ENCODE results near the gene HDAC1.
A peak's percentile ranks its signal among the peaks of the same experiment; 100 is the strongest.
"Not testable (repeated sequence)": the region's sequence is repeated elsewhere in the genome, so short reads cannot be mapped to it uniquely, and the experiment has no call there.

Gene HDAC1

DNA sequence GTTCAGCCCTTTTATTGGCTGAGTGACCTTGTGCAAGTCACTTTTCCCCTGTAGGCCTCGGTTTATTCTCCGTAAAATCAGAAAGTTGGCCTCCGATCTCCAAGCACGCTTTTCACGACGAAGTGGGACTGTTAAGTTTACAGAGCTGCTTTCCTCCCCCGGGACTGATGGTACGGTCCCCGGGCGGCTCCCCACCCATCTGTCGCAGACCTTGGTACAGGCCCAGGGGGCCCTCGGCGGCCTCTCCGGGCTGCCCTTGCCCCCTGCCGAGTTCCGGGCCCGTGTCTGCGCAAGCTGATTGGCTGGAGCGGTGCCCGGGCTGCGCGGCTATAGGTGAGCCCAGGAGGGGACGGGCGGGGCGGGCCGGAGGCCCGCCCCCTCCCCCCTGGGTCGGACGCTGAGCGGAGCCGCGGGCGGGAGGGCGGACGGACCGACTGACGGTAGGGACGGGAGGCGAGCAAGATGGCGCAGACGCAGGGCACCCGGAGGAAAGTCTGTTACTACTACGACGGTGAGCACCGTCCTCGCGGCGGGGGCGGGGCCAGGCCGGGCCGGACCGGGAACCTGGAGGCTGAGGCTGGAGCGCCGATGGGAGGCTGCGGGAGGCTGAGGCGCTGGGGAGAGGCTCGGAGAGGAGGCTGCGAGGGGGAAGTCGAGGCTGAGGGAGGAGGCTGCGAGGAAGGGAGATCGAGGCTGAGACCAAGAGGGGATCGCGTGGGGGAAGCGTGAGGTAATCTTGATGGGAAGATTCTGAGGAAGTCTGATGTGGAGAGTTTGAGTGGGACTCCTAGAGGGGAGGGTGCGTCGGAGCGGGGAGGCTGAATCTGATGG, at the start of gene HDAC1:
Gene HDAC1 (plus strand): TSS at position 376 of the 831 bp plus-strand sequence. CDS start 87 bp downstream, at position 463.
- peak; percentile 80 to 87 for DNase-seq

DNA sequence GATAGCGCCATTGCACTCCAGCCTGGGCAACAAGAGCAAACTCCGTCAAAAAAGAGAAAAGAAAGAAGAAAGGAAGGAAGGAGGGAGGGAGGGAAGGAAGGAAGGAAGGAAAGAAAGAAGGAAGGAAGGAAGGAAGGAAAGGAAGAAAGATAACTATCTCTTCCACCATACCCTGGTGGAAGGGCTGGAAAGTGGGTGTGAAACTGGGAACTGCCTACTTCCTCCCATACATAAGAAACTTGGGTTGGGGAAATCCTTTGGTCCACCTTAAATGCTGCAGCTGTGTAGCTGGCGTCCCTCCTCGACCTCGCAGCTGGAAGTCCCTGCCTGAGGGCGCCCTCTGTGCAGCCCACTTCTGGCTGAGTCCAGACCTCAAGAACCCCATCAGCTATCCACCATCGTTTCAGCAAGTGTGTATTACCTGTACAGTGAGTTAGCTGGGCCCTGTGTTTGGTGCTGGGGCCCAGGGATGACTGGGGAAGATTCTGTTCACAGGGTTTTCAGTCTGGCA, 49.5 kb upstream of the HDAC1 start:
- DNase-seq: no peak

DNA sequence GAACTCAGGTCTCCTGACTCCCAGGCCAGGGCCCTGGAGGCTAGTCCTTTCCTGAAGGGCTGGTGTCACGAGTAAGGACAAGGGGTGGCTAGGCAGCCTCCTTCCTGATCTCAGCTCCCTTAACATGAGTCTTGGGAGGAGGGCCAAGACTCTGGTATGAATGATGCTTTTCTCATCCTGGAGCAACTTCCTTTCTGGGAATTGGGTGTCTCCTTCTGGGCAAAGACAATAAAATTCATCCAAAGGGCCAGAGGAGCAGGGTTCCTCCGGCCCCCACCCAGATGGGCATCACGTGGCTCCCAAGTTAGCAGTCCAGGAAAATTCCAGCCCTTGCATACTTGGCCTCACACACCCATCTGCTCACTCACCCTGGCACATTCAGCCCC, 45.0 kb upstream of the HDAC1 start, which contains the start of gene FAM167B:
Gene FAM167B (plus strand): TSS at position 335 of the 386 bp plus-strand sequence. CDS start 200 bp downstream, outside the sequence.
- DNase-seq: no peak

- no peak for DNase-seq
Observed at GRCh38 chr1:32247452-32247851, 44.4 kb upstream of the HDAC1 start.

DNA sequence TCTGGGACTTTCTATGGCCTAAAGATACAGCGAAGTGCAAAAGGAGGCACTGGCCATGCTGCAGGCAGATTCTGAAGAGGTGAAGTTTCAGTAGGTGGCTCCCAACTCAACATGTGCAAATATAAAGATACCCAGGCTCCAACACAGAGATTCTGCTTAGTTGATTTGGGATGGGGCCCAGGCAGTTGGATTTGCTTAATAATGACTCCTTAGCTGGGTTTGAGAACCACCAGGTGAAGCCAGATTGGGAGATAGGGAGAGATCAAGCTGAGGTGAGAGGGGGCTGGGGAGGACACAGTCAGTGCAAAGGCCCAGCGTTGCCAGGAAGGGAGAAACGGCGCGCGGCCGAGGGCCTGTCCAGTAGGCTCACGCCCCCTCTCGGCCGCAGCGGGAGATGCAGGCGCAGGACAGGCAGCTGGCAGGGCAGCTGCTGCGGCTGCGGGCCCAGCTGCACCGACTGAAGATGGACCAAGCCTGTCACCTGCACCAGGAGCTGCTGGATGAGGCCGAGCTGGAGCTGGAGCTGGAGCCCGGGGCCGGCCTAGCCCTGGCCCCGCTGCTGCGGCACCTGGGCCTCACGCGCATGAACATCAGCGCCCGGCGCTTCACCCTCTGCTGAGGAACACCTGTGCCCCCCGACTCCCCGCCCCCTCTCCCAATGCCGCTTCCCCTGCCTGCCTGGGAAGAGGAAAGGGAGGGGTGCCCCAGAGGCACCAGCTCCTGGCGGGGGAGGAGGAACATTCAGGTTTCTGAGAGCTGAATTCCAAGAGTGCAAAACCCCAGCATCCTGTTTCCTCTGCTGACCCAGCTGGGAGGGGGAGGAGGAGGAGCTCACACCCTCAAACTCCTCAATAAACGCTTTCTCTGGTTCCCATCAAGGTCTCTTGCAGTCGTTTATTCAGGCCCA, 43.6 kb upstream of the HDAC1 start:
- DNase-seq: peak; percentile 55 to 73

DNA sequence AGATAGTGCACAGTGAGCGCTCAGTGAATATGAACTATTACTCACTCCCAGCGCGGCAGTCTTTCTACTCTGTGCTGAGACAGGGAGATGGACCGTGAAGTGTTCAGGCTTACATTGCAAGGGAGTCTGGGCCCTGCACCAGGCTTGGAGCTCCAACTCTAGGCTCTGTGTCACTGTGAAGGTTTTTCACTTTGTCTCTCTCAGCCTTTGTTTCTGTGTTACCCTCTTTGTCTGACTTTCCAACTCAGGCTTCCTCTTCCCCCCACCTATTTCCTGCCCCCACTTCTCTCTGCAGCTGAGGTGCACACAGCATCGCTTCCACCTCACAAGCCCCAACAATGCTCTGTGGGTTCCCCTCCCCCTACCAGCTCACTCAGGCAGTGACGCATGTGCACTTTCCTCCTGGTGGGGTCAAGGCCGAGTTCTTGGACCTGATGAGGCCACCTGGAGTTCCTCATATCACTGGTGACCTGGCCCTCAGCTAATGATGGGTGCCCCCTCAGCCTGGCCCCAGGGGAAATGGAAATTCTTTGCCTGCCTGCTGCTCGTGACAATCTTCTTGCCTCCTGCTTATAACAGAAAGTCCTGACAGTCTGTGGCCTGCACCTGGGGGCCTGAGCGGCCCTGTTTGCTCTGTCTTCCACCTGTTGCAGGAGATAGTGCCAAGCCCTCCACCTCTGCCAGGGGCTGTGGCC, 41.9 kb upstream of the HDAC1 start:
- DNase-seq: no peak

- DNase-seq: no peak
Observed at GRCh38 chr1:32250893-32251716, 40.8 kb upstream of the HDAC1 start, which contains the start of gene LCK. LCK (plus strand) TSS chr1:32251265; CDS start chr1:32274330, 23,065 bp downstream.

DNA sequence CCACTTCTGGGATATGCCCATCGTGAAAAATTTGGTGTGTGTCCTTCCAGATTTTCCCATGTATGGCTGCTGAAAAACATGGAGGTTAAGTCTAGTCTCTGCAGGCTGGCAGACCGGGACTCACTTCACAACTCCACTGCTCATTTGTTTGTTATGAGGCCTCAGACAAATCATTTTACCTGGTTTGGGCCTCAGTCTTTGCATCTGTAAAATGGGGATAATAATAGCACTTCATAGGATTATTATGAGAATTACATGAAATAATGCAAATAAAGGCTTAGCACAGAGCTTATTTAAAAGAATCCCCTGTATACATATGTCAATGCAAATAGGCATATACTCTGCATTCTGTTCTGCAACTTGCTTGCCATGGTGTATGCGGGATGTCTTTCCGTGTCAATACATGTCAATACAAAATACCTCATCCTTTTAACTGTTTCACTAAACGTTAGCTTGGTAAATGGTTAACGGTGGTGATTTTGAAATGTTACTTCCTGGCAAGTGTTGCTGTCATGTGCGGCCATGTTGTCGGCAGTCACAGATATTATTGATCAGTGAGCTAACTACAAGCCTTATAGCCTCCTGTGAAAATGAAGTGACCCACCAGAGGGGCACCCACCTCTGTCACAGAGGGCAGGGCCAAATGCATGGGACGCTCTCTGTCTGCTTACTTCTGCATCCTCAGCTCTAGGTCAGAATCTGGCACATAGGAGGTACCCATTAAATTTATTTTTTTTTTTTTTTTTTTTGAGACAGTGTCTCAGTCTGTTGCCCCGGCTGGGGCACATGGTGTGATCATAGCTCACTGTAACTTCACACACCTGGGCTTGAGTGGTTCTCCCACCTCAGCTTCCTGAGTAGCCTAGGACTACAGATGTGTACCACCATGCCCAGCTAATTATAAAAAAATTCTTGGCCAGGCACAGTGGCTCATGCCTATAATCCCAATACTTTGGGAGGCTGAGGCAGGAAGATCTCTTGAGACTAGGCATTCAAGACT, 36.5 kb upstream of the HDAC1 start:
- DNase-seq: no peak

GRCh38 chr1:32256473-32257226, 35.2 kb upstream of the HDAC1 start:
- DNase-seq: no peak

DNA sequence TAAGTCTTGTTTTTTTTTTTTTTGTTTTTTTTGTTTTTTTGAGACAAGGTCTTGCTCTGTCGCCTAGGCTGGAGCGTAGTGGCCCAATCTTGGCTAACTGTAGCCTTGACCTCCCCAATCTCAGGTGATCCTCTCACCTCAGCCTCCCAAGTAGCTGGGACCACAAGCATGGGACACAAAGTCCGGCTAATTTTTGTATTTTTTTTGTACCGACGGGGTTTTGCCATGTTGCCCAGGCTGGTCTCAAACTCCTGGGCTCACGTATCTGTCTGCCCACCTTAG, 34.7 kb upstream of the HDAC1 start:
- no peak for DNase-seq

GRCh38 chr1:32263236-32263593, 28.7 kb upstream of the HDAC1 start:
- DNase-seq: not testable (repeated sequence)

- no peak for DNase-seq
Observed at GRCh38 chr1:32263744-32264143, 28.1 kb upstream of the HDAC1 start.

GRCh38 chr1:32265846-32266245, 26.0 kb upstream of the HDAC1 start:
- no peak for DNase-seq

GRCh38 chr1:32266921-32267591, 24.8 kb upstream of the HDAC1 start:
- DNase-seq: no peak

DNA sequence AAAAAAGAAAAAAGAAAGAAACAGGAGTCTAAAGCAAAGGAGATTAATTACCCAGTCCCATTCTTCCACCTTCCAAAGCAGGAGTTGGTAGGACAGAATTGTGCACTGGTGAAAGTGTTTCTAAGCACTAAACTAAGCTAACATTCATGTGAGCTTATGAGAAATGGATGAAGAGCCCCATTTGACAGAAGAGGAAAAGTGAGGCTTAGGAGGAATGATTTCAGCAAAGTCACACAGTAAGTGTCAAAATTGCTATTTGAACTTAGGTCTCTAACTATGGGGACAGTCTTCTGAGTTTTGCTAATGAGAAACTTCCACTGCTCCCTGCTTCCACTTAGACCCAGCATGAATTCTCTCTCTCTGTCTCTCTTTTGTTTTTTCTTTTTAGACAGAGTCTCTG, 22.1 kb upstream of the HDAC1 start:
- DNase-seq: no peak

DNA sequence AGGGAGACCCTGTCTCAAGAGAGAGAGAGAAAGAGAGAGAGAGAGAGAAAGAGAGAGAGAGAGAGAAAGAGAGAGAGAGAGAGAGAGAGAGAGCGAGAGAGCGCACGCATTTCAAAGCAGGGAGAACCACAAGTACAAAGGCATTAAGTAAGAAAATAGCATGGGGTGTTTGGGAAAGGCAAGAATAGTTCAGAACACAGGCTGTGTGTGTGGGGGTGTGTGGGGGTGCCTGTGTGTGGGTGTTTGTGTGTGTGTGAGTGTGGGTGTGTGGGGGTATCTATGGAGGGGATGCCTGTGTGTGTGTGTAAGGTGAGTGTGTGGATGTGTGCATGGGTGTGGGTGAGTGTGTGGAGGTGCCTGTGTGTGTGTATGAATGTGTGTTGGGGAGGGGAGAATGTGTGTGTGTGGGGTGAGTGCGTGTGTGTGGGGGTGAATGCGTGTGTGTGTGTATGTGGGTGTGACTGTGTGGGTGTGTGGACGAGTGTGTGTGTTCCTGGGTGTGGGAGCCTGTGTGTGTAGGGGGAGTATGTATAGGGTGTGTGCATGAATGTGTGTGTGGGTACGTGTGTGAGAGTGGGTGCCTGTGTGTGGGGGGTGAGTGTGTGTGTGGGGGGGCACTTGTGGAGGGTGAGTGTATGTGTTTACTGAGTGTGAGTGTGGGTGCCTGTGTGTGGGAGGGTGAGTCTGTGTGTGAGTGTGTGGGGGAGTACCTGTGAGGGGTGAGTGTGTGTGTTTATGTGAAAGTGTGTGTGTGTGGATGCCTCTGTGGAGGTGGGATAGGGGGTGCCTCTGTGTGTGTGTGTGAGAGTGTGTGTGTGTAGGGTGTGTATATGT, 19.1 kb upstream of the HDAC1 start:
- no peak for DNase-seq

DNA sequence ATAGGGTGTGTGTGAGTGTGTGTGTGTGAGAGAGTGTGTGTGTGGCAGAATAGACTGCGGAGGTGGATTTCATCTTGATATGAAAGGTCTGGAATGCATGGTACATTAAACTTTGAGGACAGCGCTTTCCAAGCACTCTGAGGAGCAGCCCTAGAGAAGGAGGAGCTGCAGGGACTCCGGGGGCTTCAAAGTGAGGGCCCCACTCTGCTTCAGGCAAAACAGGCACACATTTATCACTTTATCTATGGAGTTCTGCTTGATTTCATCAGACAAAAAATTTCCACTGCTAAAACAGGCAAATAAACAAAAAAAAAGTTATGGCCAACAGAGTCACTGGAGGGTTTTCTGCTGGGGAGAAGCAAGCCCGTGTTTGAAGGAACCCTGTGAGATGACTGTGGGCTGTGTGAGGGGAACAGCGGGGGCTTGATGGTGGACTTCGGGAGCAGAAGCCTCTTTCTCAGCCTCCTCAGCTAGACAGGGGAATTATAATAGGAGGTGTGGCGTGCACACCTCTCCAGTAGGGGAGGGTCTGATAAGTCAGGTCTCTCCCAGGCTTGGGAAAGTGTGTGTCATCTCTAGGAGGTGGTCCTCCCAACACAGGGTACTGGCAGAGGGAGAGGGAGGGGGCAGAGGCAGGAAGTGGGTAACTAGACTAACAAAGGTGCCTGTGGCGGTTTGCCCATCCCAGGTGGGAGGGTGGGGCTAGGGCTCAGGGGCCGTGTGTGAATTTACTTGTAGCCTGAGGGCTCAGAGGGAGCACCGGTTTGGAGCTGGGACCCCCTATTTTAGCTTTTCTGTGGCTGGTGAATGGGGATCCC, 18.3 kb upstream of the HDAC1 start:
- no peak for DNase-seq

Data from NCI-H1930 (cell line).